ENCODE measurements around the gene C6orf52. TPM values are rescaled to one million over a fixed set of nuclear protein-coding genes. Genes with fewer than 3 reads are reported as not detected.

C6orf52 gene
- total and polyA plus RNA-seq, 2 of the 13 experiments (the other 11 are each of a cell fraction or from before 2014, with no cell fraction given), result 0.50 to 0.53 TPM

- FAIRE-seq, result no peak
- no peak overlapping the region for H3K27ac ChIP-seq (ENCODE audit: extremely low read length, insufficient read depth, low read length)
- 31% methylated on average over 1 of the region's 1 CpG for WGBS (ENCODE audit: low lambda C conversion rate)
- no peak overlapping the region for H2AFZ ChIP-seq (ENCODE audit: low read length)
- DNase-seq (ENCODE audit: low spot score), result peak; percentile 13
- H3K27me3 ChIP-seq (ENCODE audit: control insufficient read depth in 1 of 2, insufficient read depth in 2 of 2, low read length in 2 of 2), result no peaks in the 10 kb centered on the region
- H3K4me1 ChIP-seq (ENCODE audit: insufficient read depth, low read length), result no peaks in the 10 kb centered on the region
- TF ChIP-seq ZNF615 (CRISPR knock-in tag; IDR thresholded peaks at IDR 0.05; ENCODE audit: borderline replicate concordance), result no peak
- TF ChIP-seq ZFP36L2 (CRISPR knock-in tag; IDR thresholded peaks at IDR 0.05), result no peak
- no peak for TF ChIP-seq TBP (CRISPR knock-in tag; IDR thresholded peaks at IDR 0.05)
- no peak for TF ChIP-seq GZF1 (CRISPR knock-in tag; IDR thresholded peaks at IDR 0.05)
- no peak for TF ChIP-seq ZNF24 (IDR thresholded peaks at IDR 0.05)
- H3K36me3 ChIP-seq (replicated peaks in 1 of 2; ENCODE audit: control insufficient read depth in 1 of 2, insufficient read depth in 2 of 2, low read length in 2 of 2), result no peaks in the 10 kb centered on the region
- intact Hi-C loops (cut with micrococcal nuclease; ENCODE audit: unreplicated experiment) (no loop called here), in situ Hi-C loops (cut with HindIII; ENCODE audit: extremely low pct_ligation_motif_present, low pct_unique_long_range_greater_than_20kb) (no loop called here)
- no TSS peak for BruUV-seq (replicated peaks)
- H3K4me2 ChIP-seq (ENCODE audit: low read depth, low read length), result no peak overlapping the region
- H3K9me3 ChIP-seq (ENCODE audit: low read length), result peaks cover 2% of the 10 kb centered on the region; the same call in 1 of the 2 replicates
- peak; percentile 59 for ATAC-seq
- POLR2A ChIA-PET, result no interaction called here
- no peaks in the 10 kb centered on the region for H4K20me1 ChIP-seq (ENCODE audit: insufficient read depth, low read length)
- CTCF ChIA-PET (ENCODE audit: low intra/inter-chr PET ratio, low total read pairs), result no interaction called here
- no peak overlapping the region for H3K4me3 ChIP-seq (replicated peaks in 1 of 3; ENCODE audit: insufficient read depth in 1 of 3, low read depth in 2 of 3, low read length in 3 of 3)
- no peaks in the 10 kb centered on the region for H3K79me2 ChIP-seq (ENCODE audit: insufficient read depth, low read length)
- no peak overlapping the region for H3K9ac ChIP-seq (ENCODE audit: insufficient read depth, low read depth, low read length)
Observed at GRCh38 chr6:10633216-10633615, 61.2 kb downstream of the C6orf52 start.

DNA sequence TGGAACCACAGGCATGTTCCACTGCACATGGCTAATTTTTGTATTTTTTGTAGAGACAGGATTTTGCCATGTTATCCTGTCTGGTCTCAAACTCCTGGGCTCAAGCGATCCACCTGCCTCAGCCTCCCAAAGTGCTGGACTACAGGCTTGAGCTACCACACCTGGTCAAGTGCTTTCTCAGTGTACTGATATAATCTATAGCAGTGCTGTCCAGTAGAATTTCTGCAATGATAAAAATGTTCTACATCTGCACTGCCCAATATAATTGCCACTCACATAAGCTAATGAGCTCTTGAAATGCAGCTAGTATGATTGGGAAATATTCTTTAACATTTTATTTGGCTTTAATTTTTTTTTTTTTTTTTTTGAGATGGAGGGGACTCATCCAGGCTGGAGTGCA lies 64.2 kb downstream of the C6orf52 start:
- Histone ChIP-seq H3K9me3 (ENCODE audit: low read length) (no peaks in the 10 kb centered on the region), H2AFZ (ENCODE audit: low read length) (no peak overlapping the region), H3K27ac (ENCODE audit: extremely low read length, insufficient read depth, low read length) (no peak overlapping the region), H3K4me3 (replicated peaks in 1 of 3; ENCODE audit: insufficient read depth in 1 of 3, low read depth in 2 of 3, low read length in 3 of 3) (no peak overlapping the region), H3K79me2 (ENCODE audit: insufficient read depth, low read length) (no peaks in the 10 kb centered on the region), H3K4me2 (ENCODE audit: low read depth, low read length) (no peak overlapping the region), H3K9ac (ENCODE audit: insufficient read depth, low read depth, low read length) (no peak overlapping the region), H3K36me3 (replicated peaks in 1 of 2; ENCODE audit: control insufficient read depth in 1 of 2, insufficient read depth in 2 of 2, low read length in 2 of 2) (peaks cover 0 to 18% of the 10 kb centered on the region in 2 experiments; a peak in 4 of 5 replicates), H4K20me1 (ENCODE audit: insufficient read depth, low read length) (no peaks in the 10 kb centered on the region), H3K4me1 (ENCODE audit: insufficient read depth, low read length) (no peaks in the 10 kb centered on the region), H3K27me3 (ENCODE audit: control insufficient read depth in 1 of 2, insufficient read depth in 2 of 2, low read length in 2 of 2) (no peaks in the 10 kb centered on the region)
- 100% methylated on average over 1 of the region's 1 CpG for WGBS (ENCODE audit: low lambda C conversion rate)
- CTCF ChIA-PET (ENCODE audit: low intra/inter-chr PET ratio, low total read pairs), result no interaction called here
- intact Hi-C loops (cut with micrococcal nuclease; ENCODE audit: unreplicated experiment), result no loop called here
- no TSS peak for BruUV-seq (replicated peaks)
- no peak for FAIRE-seq
- in situ Hi-C loops (cut with HindIII; ENCODE audit: extremely low pct_ligation_motif_present, low pct_unique_long_range_greater_than_20kb), result no loop called here
- no peak for DNase-seq (ENCODE audit: low spot score)
- no peak for ATAC-seq
- POLR2A ChIA-PET, result no interaction called here
- TF ChIP-seq PRDM15 (CRISPR knock-in tag; IDR thresholded peaks at IDR 0.05) (no peak), SRSF4 (IDR thresholded peaks at IDR 0.05; ENCODE audit: low read depth, low read length, poor library complexity, severe bottlenecking) (no peak), TFDP1 (CRISPR knock-in tag; IDR thresholded peaks at IDR 0.05; ENCODE audit: borderline replicate concordance) (no peak)
- TF ChIP-seq, protein P1, sequence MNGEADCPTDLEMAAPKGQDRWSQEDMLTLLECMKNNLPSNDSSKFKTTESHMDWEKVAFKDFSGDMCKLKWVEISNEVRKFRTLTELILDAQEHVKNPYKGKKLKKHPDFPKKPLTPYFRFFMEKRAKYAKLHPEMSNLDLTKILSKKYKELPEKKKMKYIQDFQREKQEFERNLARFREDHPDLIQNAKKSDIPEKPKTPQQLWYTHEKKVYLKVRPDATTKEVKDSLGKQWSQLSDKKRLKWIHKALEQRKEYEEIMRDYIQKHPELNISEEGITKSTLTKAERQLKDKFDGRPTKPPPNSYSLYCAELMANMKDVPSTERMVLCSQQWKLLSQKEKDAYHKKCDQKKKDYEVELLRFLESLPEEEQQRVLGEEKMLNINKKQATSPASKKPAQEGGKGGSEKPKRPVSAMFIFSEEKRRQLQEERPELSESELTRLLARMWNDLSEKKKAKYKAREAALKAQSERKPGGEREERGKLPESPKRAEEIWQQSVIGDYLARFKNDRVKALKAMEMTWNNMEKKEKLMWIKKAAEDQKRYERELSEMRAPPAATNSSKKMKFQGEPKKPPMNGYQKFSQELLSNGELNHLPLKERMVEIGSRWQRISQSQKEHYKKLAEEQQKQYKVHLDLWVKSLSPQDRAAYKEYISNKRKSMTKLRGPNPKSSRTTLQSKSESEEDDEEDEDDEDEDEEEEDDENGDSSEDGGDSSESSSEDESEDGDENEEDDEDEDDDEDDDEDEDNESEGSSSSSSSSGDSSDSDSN (CRISPR knock-in tag; IDR thresholded peaks at IDR 0.05), result no peak
- TF ChIP-seq, protein P2, sequence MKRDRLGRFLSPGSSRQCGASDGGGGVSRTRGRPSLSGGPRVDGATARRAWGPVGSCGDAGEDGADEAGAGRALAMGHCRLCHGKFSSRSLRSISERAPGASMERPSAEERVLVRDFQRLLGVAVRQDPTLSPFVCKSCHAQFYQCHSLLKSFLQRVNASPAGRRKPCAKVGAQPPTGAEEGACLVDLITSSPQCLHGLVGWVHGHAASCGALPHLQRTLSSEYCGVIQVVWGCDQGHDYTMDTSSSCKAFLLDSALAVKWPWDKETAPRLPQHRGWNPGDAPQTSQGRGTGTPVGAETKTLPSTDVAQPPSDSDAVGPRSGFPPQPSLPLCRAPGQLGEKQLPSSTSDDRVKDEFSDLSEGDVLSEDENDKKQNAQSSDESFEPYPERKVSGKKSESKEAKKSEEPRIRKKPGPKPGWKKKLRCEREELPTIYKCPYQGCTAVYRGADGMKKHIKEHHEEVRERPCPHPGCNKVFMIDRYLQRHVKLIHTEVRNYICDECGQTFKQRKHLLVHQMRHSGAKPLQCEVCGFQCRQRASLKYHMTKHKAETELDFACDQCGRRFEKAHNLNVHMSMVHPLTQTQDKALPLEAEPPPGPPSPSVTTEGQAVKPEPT (CRISPR knock-in tag; IDR thresholded peaks at IDR 0.05; ENCODE audit: low read depth), result no peak
